Stimulated activated CD8-positive, alpha-beta memory T cell treated with anti-CD3 and anti-CD28 coated beads, Interleukin-4, amount 100 ng/mL, for 48 hours (primary cell): ENCODE measurements around the gene GPC3.
"Not testable (repeated sequence)": the region's sequence is repeated elsewhere in the genome, so short reads cannot be mapped to it uniquely, and the experiment has no call there.

Experiments used
- DNase-seq: peaks from one replicate; pipeline ENCODE4 v3.0.0-alpha.2; 2020

GPC3 gene

DNA sequence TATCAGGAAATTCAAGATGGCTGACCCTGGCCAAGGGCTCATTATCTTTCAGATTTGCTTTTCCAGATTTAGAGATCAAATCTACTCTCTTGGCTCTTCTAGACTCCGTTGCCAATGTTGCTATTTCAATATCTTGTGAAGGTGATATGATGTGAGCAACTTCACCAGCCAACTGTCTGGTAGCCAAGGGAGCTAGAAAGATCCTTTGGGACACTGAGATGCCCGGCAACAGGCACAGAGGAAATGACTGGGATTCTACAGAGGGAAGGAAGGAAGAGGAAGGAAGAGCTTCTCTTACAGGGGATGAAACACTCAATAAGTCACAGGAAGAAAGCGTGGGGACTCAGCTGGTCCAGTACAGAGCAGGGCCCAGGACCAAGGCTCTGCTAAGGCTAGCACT, 448.3 kb downstream of the GPC3 start:
- DNase-seq, result no peak

- DNase-seq, result no peak
Measured at GRCh38 chrX:133535066-133535465, 450.3 kb downstream of the GPC3 start.

GRCh38 chrX:133534172-133534571, 451.2 kb downstream of the GPC3 start:
- DNase-seq, result no peak

- DNase-seq, result no peak
Measured at GRCh38 chrX:133533249-133533648, 452.1 kb downstream of the GPC3 start.

DNA sequence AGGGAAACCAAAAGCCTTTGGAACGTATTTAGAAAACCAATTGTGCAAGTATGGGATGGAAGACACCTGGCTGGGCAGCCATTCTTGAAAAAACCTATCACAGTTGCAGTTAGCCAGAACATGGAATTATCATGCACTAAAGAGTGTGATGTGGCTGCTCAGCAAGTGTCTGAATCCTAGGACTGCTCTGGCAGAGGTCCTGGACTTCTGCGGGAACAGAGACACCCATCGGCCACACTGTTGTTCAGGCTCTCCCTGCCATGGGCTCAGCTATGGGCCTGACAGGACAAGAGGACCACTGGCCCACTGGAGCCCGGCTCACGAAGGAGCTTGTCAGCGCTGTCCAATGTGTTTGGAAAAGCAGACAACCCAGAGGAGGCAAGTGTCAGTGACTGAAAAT, 454.4 kb downstream of the GPC3 start:
- no peak for DNase-seq

GRCh38 chrX:133529578-133529977, 455.8 kb downstream of the GPC3 start:
- no peak for DNase-seq

DNA sequence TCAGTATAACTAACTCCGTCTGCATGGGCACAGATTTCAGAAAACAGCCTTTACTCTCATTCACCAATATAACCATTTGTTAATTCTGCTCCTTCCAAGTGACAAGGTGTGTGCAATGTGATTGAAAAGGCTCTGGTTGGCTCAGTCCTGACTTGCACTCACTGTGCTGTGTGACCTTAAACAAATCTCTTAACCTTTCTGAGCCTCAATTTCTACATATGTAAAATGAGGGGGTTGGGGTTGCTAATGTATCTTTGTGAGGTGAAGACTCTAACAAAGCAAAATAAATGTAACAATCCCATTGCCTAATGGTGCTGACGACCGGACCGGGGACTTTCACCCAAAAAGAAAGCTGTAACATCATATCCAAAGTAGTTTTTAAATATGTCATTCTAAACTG, 457.6 kb downstream of the GPC3 start:
- no peak for DNase-seq

DNA sequence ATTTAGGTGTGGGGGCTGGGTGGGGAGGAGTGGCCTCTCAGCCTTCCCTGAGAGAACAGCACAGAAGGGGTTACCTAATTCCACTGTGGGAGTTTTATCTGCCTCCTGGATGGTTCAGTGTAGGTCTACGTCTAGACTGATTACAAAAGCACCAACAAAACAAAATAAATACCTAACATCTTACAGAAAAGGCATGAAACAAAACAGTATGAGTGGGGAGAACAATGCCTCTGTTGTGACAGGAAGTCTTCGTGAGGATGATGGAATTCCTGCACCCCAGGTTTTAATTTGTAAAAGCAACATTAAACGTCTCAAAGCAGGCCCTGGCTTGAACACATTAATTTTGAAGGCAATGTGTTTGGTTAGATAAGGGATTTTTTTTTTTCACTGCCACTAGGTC, 458.0 kb downstream of the GPC3 start:
- no peak for DNase-seq

DNA sequence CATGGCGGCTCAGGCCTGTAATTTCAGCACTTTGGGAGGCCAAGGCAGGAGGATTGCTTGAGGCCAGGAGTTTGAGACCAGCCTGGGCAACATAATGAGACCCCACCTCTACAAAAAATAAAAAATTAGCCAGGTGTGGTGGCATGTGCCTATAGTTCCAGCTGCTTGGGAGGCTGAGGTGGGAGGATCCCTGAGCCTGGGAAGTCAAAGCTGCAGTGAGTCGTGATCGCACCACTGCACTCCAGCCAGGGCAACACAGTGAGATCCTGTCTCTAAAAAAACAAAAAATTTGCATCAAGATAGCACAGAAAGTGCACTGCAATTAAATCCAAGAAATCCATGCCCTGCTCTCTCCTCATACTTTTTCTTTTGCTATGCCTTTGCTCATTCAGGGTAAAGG, 458.6 kb downstream of the GPC3 start:
- not testable (repeated sequence) for DNase-seq

GRCh38 chrX:133523526-133523925, 461.9 kb downstream of the GPC3 start:
- no peak for DNase-seq

GRCh38 chrX:133523081-133523487, 462.3 kb downstream of the GPC3 start:
- no peak for DNase-seq

GRCh38 chrX:133516686-133517085, 468.7 kb downstream of the GPC3 start:
- DNase-seq, result no peak

DNA sequence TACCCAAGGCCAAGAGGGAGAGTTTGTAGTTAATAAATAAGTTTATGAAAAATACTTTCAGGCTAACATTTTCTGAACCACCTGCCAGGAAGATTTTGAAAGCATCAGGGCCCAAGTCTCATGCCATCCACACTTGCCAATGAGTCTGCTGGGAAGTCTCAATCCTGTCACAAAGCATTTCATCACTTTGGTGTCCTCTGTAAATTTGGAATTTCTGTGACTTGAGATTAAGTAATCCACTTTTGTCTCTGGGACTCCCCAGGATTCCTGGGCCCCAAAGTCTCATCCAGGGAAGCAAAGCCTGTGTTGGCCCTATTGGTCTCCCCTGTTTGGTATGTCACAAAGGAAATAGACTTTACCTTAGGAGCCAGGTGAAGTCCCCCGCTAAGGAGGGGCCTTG, 470.9 kb downstream of the GPC3 start:
- no peak for DNase-seq

GRCh38 chrX:133513123-133513522, 472.3 kb downstream of the GPC3 start:
- DNase-seq, result no peak

GRCh38 chrX:133511041-133511440, 474.4 kb downstream of the GPC3 start:
- DNase-seq, result no peak

DNA sequence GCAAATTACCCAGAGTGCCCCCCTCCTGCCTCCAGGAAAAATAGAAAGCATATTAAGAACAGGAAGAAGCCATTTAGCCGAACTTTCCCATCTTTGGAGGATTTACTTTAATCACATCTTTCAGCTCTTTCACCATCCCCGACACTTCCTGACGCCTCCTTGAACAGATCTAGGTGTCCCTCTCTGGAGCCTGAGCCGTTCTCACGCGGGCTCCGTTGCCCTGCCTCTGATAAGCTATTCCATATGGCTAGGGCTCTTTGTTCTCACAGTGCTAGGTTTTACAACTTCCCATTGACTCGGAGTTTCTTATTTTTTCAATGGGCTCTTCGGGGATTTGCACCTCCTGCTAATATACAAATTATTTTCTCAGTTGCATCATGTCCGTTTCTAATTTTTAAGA, 488.0 kb downstream of the GPC3 start:
- no peak for DNase-seq

DNA sequence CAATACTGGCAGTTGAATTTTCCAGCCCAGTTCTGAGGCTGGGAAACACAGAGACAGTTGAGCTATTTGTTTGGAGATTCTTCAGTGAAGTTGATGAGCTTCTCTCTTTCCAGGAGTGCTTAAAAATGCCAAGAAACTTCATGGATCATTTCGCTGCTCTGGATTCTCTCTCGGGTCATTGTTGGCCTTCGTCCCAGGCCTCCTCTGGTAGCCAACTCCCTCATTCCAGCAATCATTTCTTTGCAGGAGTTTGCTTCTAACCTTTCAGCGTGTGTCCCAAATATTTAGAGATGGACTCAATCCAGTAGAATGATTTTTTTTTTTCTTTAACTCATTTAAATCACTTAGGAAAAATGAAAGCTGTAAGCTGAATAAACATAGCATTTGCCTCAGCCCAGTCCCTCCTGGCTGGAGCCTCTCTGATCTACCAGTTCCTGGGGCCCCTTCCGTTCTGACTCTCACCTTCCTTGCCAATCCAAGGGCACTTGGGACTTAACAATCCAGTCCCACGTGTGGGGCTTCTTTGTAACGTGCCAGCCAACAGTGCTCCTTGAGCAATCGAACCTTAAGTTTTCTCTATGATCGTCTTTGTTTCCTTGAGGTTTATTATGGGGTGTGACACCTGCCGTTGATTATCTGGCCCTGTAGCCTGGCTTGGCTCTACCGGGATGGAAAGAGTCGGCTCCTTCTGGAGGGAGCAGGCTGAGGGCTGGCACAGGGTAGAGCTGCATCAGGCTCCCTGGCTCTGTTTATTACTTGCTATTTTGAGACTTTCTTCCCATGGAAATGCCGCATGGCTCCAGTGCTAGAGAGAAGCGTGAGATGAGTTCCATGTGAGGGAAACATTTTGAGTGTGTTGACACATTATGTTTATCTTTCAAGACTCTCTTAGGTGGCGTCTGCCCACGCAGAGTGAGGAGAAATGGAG, 489.7 kb downstream of the GPC3 start:
- no peak for DNase-seq

DNA sequence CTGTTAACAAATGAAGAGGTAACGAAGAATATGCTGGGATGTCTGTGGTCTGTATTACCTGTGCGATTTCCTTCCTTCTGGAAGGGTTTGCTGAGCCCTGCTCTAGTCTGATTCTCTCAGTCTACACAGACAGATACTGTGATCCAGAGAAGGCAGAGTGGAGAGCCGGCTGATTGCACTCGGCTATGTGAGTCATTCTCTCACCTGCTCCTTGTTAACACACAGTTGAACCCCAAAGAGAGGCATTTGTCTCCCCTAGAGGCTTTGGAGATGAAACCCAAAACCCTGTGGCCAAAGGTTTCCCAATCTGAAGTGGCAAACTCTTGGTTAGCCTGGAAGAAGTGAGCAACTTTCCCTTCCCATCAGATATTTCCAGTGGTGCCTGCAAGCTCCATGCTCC, 492.0 kb downstream of the GPC3 start:
- no peak for DNase-seq

DNA sequence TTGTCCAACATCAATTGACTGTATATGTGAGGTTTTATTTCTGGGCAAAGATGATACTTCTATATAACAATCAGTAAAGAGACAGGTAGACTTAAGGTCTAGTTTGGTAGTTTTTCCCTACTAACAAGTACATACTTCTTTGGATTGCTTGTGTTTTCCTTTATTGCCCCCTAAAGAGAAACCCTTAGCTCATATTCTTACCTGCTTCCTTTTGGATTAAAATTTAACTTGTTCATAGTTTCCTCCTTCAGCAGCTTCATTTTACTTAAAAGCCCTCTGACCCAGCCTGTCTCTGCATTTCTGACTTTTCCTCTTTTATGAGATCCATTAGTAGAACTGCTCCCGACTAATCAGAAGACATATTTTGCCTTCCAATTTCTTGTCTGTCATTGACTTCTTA, 494.4 kb downstream of the GPC3 start:
- DNase-seq, result no peak
